Measurements from ENCODE around the gene CLCNKB. TPM values are rescaled to one million over a fixed set of nuclear protein-coding genes. Genes with fewer than 3 reads are reported as not detected.
"Not testable (repeated sequence)": the region's sequence is repeated elsewhere in the genome, so short reads cannot be mapped to it uniquely, and the experiment has no call there.

CLCNKB gene
- total RNA-seq, 1 donor from 2014 or later: not detected

- no peak for TF ChIP-seq CTCF (IDR thresholded peaks at IDR 0.05; ENCODE audit: partially characterized antibody, unreplicated experiment)
- H3K27ac Mint-ChIP-seq (ENCODE audit: unreplicated experiment): no peak overlapping the region
- no peak for DNase-seq
Observed at GRCh38 chr1:15998929-15999328, 44.7 kb upstream of the CLCNKB start.

GRCh38 chr1:16001274-16001673, 42.3 kb upstream of the CLCNKB start:
- H3K4me3 Mint-ChIP-seq (ENCODE audit: unreplicated experiment); H3K27ac Mint-ChIP-seq (ENCODE audit: unreplicated experiment); H3K27me3 Mint-ChIP-seq (ENCODE audit: unreplicated experiment); DNase-seq; H3K4me1 Mint-ChIP-seq (ENCODE audit: low read depth, unreplicated experiment); H3K36me3 Mint-ChIP-seq (ENCODE audit: unreplicated experiment); H3K9me3 Mint-ChIP-seq (ENCODE audit: unreplicated experiment): not testable (repeated sequence)

More at GRCh38 chr1:15998929-15999328, 44.7 kb upstream of the CLCNKB start:
- peaks cover 2% of the 10 kb centered on the region for H3K9me3 Mint-ChIP-seq (ENCODE audit: unreplicated experiment)
- H3K4me1 Mint-ChIP-seq (ENCODE audit: low read depth, unreplicated experiment): no peaks in the 10 kb centered on the region
- no peaks in the 10 kb centered on the region for H3K36me3 Mint-ChIP-seq (ENCODE audit: unreplicated experiment)
- peaks cover 3% of the 10 kb centered on the region for H3K27me3 Mint-ChIP-seq (ENCODE audit: unreplicated experiment)
- no peak overlapping the region for H3K4me3 Mint-ChIP-seq (ENCODE audit: unreplicated experiment)

GRCh38 chr1:16005597-16005996, 38.0 kb upstream of the CLCNKB start:
- DNase-seq: no peak
- Mint-ChIP-seq H3K9me3 (ENCODE audit: unreplicated experiment) (peaks cover 3% of the 10 kb centered on the region), H3K4me1 (ENCODE audit: low read depth, unreplicated experiment) (no peaks in the 10 kb centered on the region), H3K27ac (ENCODE audit: unreplicated experiment) (no peak overlapping the region), H3K36me3 (ENCODE audit: unreplicated experiment) (no peaks in the 10 kb centered on the region), H3K4me3 (ENCODE audit: unreplicated experiment) (no peak overlapping the region), H3K27me3 (ENCODE audit: unreplicated experiment) (peaks cover 8% of the 10 kb centered on the region)
- TF ChIP-seq CTCF (IDR thresholded peaks at IDR 0.05; ENCODE audit: partially characterized antibody, unreplicated experiment): no peak

- DNase-seq: no peak
- Mint-ChIP-seq H3K4me3 (ENCODE audit: unreplicated experiment) (no peak overlapping the region), H3K27me3 (ENCODE audit: unreplicated experiment) (peaks cover 8% of the 10 kb centered on the region), H3K27ac (ENCODE audit: unreplicated experiment) (no peak overlapping the region), H3K4me1 (ENCODE audit: low read depth, unreplicated experiment) (no peaks in the 10 kb centered on the region), H3K9me3 (ENCODE audit: unreplicated experiment) (peaks cover 3% of the 10 kb centered on the region), H3K36me3 (ENCODE audit: unreplicated experiment) (no peaks in the 10 kb centered on the region)
- TF ChIP-seq CTCF (IDR thresholded peaks at IDR 0.05; ENCODE audit: partially characterized antibody, unreplicated experiment): no peak
Observed at GRCh38 chr1:16006010-16006409, 37.6 kb upstream of the CLCNKB start.

- DNase-seq: no peak
- Mint-ChIP-seq H3K4me3 (ENCODE audit: unreplicated experiment) (no peak overlapping the region), H3K36me3 (ENCODE audit: unreplicated experiment) (no peaks in the 10 kb centered on the region), H3K4me1 (ENCODE audit: low read depth, unreplicated experiment) (no peaks in the 10 kb centered on the region), H3K27ac (ENCODE audit: unreplicated experiment) (no peak overlapping the region), H3K9me3 (ENCODE audit: unreplicated experiment) (peaks cover 3% of the 10 kb centered on the region), H3K27me3 (ENCODE audit: unreplicated experiment) (peaks cover 5% of the 10 kb centered on the region)
- no peak for TF ChIP-seq CTCF (IDR thresholded peaks at IDR 0.05; ENCODE audit: partially characterized antibody, unreplicated experiment)
Observed at GRCh38 chr1:16006552-16007485, 36.8 kb upstream of the CLCNKB start.
